ENCODE results near the gene OR6X1.

OR6X1 gene

GRCh38 chr11:123754101-123754568, at the start of gene OR6X1:
OR6X1 (minus strand) TSS chr11:123754518; CDS start chr11:123754518, 0 bp downstream.
- Histone ChIP-seq H3K4me1 (ENCODE audit: insufficient read depth, low read length) (no peaks in the 10 kb centered on the region; the same call in 1 of the 2 replicates), H3K9ac (ENCODE audit: low read depth, low read length) (no peak within 1 kb of the TSS)

GRCh38 chr11:123801765-123802164, 47.4 kb upstream of the OR6X1 start:
- Histone ChIP-seq H3K36me3 (ENCODE audit: insufficient read depth, low read length) (no peaks in the 10 kb centered on the region), H3K4me1 (ENCODE audit: insufficient read depth, low read length) (no peaks in the 10 kb centered on the region), H3K9ac (ENCODE audit: low read depth, low read length) (no peak overlapping the region), H3K9me3 (ENCODE audit: control insufficient read depth, insufficient read depth, low read length) (no peaks in the 10 kb centered on the region)

More at GRCh38 chr11:123754101-123754568, at the start of gene OR6X1:
- no peaks in the 10 kb centered on the region; the same call in 1 of the 2 replicates for H3K9me3 ChIP-seq (ENCODE audit: control insufficient read depth, insufficient read depth, low read length)
- no peaks in the 10 kb centered on the region for H3K36me3 ChIP-seq (ENCODE audit: insufficient read depth, low read length)

GRCh38 chr11:123800036-123800435, 45.7 kb upstream of the OR6X1 start:
- Histone ChIP-seq H3K4me1 (ENCODE audit: insufficient read depth, low read length) (no peaks in the 10 kb centered on the region), H3K9ac (ENCODE audit: low read depth, low read length) (no peak overlapping the region), H3K9me3 (ENCODE audit: control insufficient read depth, insufficient read depth, low read length) (no peaks in the 10 kb centered on the region), H3K36me3 (ENCODE audit: insufficient read depth, low read length) (no peaks in the 10 kb centered on the region)

GRCh38 chr11:123799438-123799837, 45.1 kb upstream of the OR6X1 start:
- Histone ChIP-seq H3K36me3 (ENCODE audit: insufficient read depth, low read length) (no peaks in the 10 kb centered on the region), H3K9ac (ENCODE audit: low read depth, low read length) (no peak overlapping the region), H3K9me3 (ENCODE audit: control insufficient read depth, insufficient read depth, low read length) (no peaks in the 10 kb centered on the region), H3K4me1 (ENCODE audit: insufficient read depth, low read length) (no peaks in the 10 kb centered on the region)

GRCh38 chr11:123798513-123799252, 44.4 kb upstream of the OR6X1 start:
- no peaks in the 10 kb centered on the region for H3K4me1 ChIP-seq (ENCODE audit: insufficient read depth, low read length)
- H3K36me3 ChIP-seq (ENCODE audit: insufficient read depth, low read length) = no peaks in the 10 kb centered on the region
- H3K9ac ChIP-seq (ENCODE audit: low read depth, low read length) = no peak overlapping the region
- 0 out of 2 replicates have a peak, but pooled peaks cover 2% of the 10 kb centered on the region for H3K9me3 ChIP-seq (ENCODE audit: control insufficient read depth, insufficient read depth, low read length)

GRCh38 chr11:123798079-123798478, 43.8 kb upstream of the OR6X1 start:
- H3K9ac ChIP-seq (ENCODE audit: low read depth, low read length) = no peak overlapping the region

GRCh38 chr11:123797541-123797940, 43.2 kb upstream of the OR6X1 start:
- H3K4me1 ChIP-seq (ENCODE audit: insufficient read depth, low read length) = no peaks in the 10 kb centered on the region
- no peaks in the 10 kb centered on the region for H3K36me3 ChIP-seq (ENCODE audit: insufficient read depth, low read length)
- no peak overlapping the region for H3K9ac ChIP-seq (ENCODE audit: low read depth, low read length)
- H3K9me3 ChIP-seq (ENCODE audit: control insufficient read depth, insufficient read depth, low read length) = 0 out of 2 replicates have a peak, but pooled peaks cover 3% of the 10 kb centered on the region

More at GRCh38 chr11:123798079-123798478, 43.8 kb upstream of the OR6X1 start:
- no peaks in the 10 kb centered on the region for H3K4me1 ChIP-seq (ENCODE audit: insufficient read depth, low read length)
- no peaks in the 10 kb centered on the region for H3K36me3 ChIP-seq (ENCODE audit: insufficient read depth, low read length)
- H3K9me3 ChIP-seq (ENCODE audit: control insufficient read depth, insufficient read depth, low read length) = 0 out of 2 replicates have a peak, but pooled peaks cover 3% of the 10 kb centered on the region

- no peaks in the 10 kb centered on the region for H3K36me3 ChIP-seq (ENCODE audit: insufficient read depth, low read length)
- no peak overlapping the region for H3K9ac ChIP-seq (ENCODE audit: low read depth, low read length)
- no peaks in the 10 kb centered on the region for H3K4me1 ChIP-seq (ENCODE audit: insufficient read depth, low read length)
- H3K9me3 ChIP-seq (ENCODE audit: control insufficient read depth, insufficient read depth, low read length) = 0 out of 2 replicates have a peak, but pooled peaks cover 3% of the 10 kb centered on the region
These were observed 42.8 kb upstream of the OR6X1 start for GRCh38 chr11:123797114-123797513.

- Histone ChIP-seq H3K9ac (ENCODE audit: low read depth, low read length) (no peak overlapping the region), H3K4me1 (ENCODE audit: insufficient read depth, low read length) (no peaks in the 10 kb centered on the region), H3K36me3 (ENCODE audit: insufficient read depth, low read length) (no peaks in the 10 kb centered on the region), H3K9me3 (ENCODE audit: control insufficient read depth, insufficient read depth, low read length) (peaks cover 6% of the 10 kb centered on the region; the same call in 1 of the 2 replicates)
These were observed 41.9 kb upstream of the OR6X1 start for GRCh38 chr11:123796226-123796625.

- peaks cover 2% of the 10 kb centered on the region; the same call in 1 of the 2 replicates for H3K4me1 ChIP-seq (ENCODE audit: insufficient read depth, low read length)
- no peaks in the 10 kb centered on the region; the same call in 1 of the 2 replicates for H3K9me3 ChIP-seq (ENCODE audit: control insufficient read depth, insufficient read depth, low read length)
- no peak overlapping the region for H3K9ac ChIP-seq (ENCODE audit: low read depth, low read length)
- no peaks in the 10 kb centered on the region for H3K36me3 ChIP-seq (ENCODE audit: insufficient read depth, low read length)
These were observed 29.2 kb upstream of the OR6X1 start for GRCh38 chr11:123783536-123783935.

- H3K9me3 ChIP-seq (ENCODE audit: control insufficient read depth, insufficient read depth, low read length) = no peaks in the 10 kb centered on the region
- peaks cover 36% of the 10 kb centered on the region for H3K4me1 ChIP-seq (ENCODE audit: insufficient read depth, low read length)
- H3K9ac ChIP-seq (ENCODE audit: low read depth, low read length) = no peak overlapping the region
- no peaks in the 10 kb centered on the region for H3K36me3 ChIP-seq (ENCODE audit: insufficient read depth, low read length)
These were observed 24.2 kb upstream of the OR6X1 start for GRCh38 chr11:123778511-123778910.

GRCh38 chr11:123775715-123776549, 21.6 kb upstream of the OR6X1 start:
- peaks cover 34% of the 10 kb centered on the region for H3K4me1 ChIP-seq (ENCODE audit: insufficient read depth, low read length)

GRCh38 chr11:123775289-123775688, 21.0 kb upstream of the OR6X1 start:
- Histone ChIP-seq H3K9me3 (ENCODE audit: control insufficient read depth, insufficient read depth, low read length) (no peaks in the 10 kb centered on the region), H3K4me1 (ENCODE audit: insufficient read depth, low read length) (peaks cover 34% of the 10 kb centered on the region), H3K9ac (ENCODE audit: low read depth, low read length) (no peak overlapping the region), H3K36me3 (ENCODE audit: insufficient read depth, low read length) (no peaks in the 10 kb centered on the region)

More at GRCh38 chr11:123775715-123776549, 21.6 kb upstream of the OR6X1 start:
- Histone ChIP-seq H3K9ac (ENCODE audit: low read depth, low read length) (peak overlapping the region; percentile 1; the same call in 1 of the 2 replicates), H3K36me3 (ENCODE audit: insufficient read depth, low read length) (no peaks in the 10 kb centered on the region), H3K9me3 (ENCODE audit: control insufficient read depth, insufficient read depth, low read length) (no peaks in the 10 kb centered on the region)

- Histone ChIP-seq H3K36me3 (ENCODE audit: insufficient read depth, low read length) (no peaks in the 10 kb centered on the region), H3K9me3 (ENCODE audit: control insufficient read depth, insufficient read depth, low read length) (no peaks in the 10 kb centered on the region), H3K9ac (ENCODE audit: low read depth, low read length) (no peak overlapping the region), H3K4me1 (ENCODE audit: insufficient read depth, low read length) (peaks cover 34% of the 10 kb centered on the region)
These were observed 19.6 kb upstream of the OR6X1 start for GRCh38 chr11:123773959-123774358.

Measured in ES-I3 (cell line).